ENCODE measurements around the gene STRAP. TPM values are rescaled to one million over a fixed set of nuclear protein-coding genes. Genes with fewer than 3 reads are reported as not detected.

STRAP gene
- total and polyA plus RNA-seq, 2 of the 13 experiments (the other 11 are each of a cell fraction or from before 2014, with no cell fraction given), result 66.9 to 118 TPM

DNA sequence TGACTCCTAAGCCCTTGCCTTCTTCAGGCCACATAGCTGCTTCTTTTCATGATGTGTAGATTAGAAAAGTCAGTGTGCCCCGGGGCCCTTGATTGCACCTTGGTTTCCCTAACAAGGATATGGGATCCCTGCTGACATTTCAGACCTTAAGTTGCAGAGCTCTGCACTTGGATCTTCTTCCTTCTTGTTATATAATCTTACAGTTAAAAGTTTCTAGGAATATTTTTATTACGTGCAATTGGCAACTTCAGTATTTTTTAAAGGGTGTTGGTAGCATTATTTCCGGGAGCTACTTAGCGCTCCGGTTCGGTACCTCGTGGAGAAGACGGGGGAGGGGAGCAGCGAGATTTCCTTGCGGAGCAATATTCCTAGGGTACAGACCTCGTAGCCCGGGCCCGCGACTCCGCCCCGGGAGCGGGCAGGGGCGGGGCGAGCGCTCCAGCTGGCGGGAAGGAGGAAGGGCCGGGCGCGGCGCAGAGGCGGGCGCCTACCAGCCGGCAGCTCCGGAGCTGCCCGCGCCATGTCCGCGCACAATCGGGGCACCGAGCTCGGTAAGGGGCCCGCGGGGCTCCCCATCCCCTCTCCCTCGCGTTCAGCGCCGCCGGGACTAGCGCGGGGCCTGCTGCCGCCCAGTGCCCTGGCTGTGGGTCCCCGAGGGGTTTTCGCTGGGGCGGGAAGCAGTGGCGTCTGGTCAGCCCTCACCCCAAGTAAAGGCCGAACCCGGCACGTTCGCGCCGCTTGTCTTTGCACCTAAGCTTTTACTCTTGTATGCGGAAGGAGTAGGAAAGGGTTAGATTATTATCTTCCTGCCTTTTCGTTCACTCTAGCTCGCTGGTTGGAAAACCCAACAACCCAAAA is 28.9 kb downstream of the STRAP start, which contains the start of gene DERA (continued):
- TF ChIP-seq NFKBIZ (CRISPR knock-in tag; IDR thresholded peaks at IDR 0.05) (no peak), RBM39 (IDR thresholded peaks at IDR 0.05; ENCODE audit: low read depth, low read length, poor library complexity, severe bottlenecking) (peak; percentile 75), ZNF576 (CRISPR knock-in tag; IDR thresholded peaks at IDR 0.05) (no peak), KDM3A (CRISPR knock-in tag; IDR thresholded peaks at IDR 0.05; ENCODE audit: low read depth) (no peak), GLMP (CRISPR knock-in tag; IDR thresholded peaks at IDR 0.05; ENCODE audit: borderline replicate concordance) (no peak), TOPORS (CRISPR knock-in tag; IDR thresholded peaks at IDR 0.05) (no peak), ZFP36L2 (CRISPR knock-in tag; IDR thresholded peaks at IDR 0.05) (no peak), DMAP1 (CRISPR knock-in tag; IDR thresholded peaks at IDR 0.05) (peak; percentile 69), MEIS1 (CRISPR knock-in tag; IDR thresholded peaks at IDR 0.05; ENCODE audit: borderline replicate concordance) (no peak), THRA (CRISPR knock-in tag; IDR thresholded peaks at IDR 0.05; ENCODE audit: borderline replicate concordance) (no peak), GABPB1 (CRISPR knock-in tag; IDR thresholded peaks at IDR 0.05) (peak; percentile 68), KMT2B (CRISPR knock-in tag; IDR thresholded peaks at IDR 0.05) (peak; percentile 58; the same call in 1 of the 2 replicates), HIVEP1 (CRISPR knock-in tag; IDR thresholded peaks at IDR 0.05) (no peak), ZNF318 (CRISPR knock-in tag; IDR thresholded peaks at IDR 0.05) (no peak), ZNF652 (CRISPR knock-in tag; IDR thresholded peaks at IDR 0.05; ENCODE audit: borderline replicate concordance, low read depth) (no peak), ZFP41 (CRISPR knock-in tag; IDR thresholded peaks at IDR 0.05; ENCODE audit: borderline replicate concordance) (no peak)
- TF ChIP-seq, protein P1, sequence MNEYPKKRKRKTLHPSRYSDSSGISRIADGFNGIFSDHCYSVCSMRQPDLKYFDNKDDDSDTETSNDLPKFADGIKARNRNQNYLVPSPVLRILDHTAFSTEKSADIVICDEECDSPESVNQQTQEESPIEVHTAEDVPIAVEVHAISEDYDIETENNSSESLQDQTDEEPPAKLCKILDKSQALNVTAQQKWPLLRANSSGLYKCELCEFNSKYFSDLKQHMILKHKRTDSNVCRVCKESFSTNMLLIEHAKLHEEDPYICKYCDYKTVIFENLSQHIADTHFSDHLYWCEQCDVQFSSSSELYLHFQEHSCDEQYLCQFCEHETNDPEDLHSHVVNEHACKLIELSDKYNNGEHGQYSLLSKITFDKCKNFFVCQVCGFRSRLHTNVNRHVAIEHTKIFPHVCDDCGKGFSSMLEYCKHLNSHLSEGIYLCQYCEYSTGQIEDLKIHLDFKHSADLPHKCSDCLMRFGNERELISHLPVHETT (CRISPR knock-in tag; conservative IDR thresholded peaks at IDR 0.05), result 0 out of 2 replicates have a peak, but pooled peaks have one; percentile 40

All from HepG2 (cell line).